ENCODE results near the gene GYPB. TPM values are rescaled to one million over a fixed set of nuclear protein-coding genes. Genes with fewer than 3 reads are reported as not detected.
A peak's percentile ranks its signal among the peaks of the same experiment; 100 is the strongest.
"Not testable (repeated sequence)": the region's sequence is repeated elsewhere in the genome, so short reads cannot be mapped to it uniquely, and the experiment has no call there.

The GYPB gene
- polyA plus RNA-seq, 6 donors from 2014 or later = not detected

DNA sequence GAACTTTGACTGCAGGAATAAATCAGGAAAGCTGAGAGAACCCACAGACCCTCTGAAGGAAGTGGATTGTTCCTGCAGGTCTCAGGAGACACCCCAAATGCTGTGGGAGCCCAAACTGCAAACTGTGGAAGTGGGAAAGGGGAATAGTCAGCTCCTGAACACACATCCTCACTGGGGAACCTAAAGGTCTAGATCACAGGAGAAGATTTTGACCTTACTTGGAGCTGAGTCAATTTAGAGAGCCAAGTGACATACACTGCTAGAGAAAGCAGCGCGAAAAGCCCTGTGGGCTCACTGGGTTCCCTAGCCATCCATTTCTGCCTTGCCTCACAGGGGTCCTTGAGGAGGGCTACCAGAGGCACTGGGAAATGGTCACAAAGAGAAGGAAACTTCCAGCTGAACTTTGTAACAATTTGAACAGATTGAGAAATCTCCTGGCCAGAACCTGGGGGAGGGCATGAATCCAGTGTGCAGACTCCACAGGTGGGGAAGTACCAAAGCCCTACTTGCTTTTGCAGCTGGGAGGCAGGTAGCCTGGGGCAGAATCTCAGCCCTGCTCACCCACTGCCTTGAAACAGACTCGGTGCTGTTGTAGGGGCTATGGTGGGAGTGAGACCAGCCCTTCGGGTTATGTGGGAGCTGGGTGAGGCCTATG is 5.3 kb upstream of the GYPB start:
- not testable (repeated sequence) for H3K4me3 Mint-ChIP-seq; H3K4me1 Mint-ChIP-seq; H3K27me3 Mint-ChIP-seq; H3K36me3 Mint-ChIP-seq; H3K27ac Mint-ChIP-seq; ATAC-seq (ENCODE audit: low read depth in 2 of 2); DNase-seq; H3K9me3 Mint-ChIP-seq

DNA sequence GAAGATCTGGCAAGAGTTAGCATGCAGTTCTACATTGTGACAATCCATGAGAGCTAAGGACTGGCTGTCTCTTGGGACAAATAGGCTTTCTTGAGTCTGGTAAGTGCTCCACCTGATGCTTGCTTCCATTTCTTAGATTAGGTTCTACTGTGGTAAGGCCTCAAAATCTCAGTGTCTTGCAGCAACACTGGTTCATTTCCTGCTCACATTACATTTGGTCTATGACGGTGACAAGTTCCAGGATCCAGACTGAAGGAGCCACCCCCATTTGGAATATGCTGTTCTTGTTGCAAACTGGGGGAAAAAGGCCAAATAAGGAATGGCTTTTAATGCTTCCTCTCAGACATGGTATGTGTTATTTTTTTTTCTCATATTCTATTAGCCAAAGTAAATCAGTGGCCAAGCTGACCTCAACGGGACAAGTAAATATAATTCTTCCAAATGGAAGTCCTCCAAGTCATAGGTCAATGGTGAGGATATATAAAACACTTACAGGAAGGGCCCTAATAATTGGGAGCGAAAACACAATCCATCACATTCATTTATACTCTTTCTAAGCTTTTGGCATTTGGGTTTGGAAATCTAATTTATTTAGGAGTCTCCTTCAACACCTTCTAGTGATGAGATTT is 3.7 kb upstream of the GYPB start:
- not testable (repeated sequence) for H3K4me3 Mint-ChIP-seq; ATAC-seq (ENCODE audit: low read depth in 2 of 2); H3K4me1 Mint-ChIP-seq; H3K27ac Mint-ChIP-seq; H3K9me3 Mint-ChIP-seq; H3K27me3 Mint-ChIP-seq; DNase-seq; H3K36me3 Mint-ChIP-seq

DNA sequence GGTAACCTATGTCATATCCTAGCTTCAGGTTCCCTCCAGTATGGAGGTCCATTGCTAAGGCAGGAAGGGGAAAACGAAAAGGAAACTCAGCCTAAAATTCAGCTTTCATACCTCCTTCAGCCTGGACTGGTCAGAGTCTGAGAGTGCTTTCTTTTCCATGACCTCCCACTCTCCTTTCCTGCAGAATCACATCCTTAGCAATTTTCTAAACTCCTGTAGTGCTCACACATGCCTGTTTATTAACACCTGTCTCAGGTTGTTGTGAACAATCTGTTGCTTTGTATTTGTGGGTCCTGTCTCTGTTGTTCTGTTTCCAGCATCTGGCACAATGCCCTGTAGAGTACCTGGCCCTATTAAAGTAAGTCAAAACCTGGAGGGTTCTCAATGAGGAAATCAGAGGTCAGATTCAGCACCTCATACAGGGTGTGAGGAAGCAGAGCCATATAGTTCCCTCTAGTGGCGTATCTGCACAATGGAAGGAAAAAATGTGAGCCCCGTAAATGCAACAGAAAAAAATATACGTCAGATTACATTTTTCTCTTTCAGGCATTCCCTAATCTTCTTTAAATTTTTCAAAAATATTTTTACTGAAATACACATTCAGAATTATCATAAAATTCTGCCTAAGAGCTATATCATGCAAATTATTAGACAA is 2.3 kb upstream of the GYPB start:
- H3K9me3 Mint-ChIP-seq, H3K27ac Mint-ChIP-seq, H3K4me1 Mint-ChIP-seq, H3K27me3 Mint-ChIP-seq, H3K4me3 Mint-ChIP-seq, H3K36me3 Mint-ChIP-seq: not testable (repeated sequence)
- DNase-seq = peak; percentile 8
- peak; percentile 28 to 77 for ATAC-seq (ENCODE audit: low read depth in 2 of 2)

DNA sequence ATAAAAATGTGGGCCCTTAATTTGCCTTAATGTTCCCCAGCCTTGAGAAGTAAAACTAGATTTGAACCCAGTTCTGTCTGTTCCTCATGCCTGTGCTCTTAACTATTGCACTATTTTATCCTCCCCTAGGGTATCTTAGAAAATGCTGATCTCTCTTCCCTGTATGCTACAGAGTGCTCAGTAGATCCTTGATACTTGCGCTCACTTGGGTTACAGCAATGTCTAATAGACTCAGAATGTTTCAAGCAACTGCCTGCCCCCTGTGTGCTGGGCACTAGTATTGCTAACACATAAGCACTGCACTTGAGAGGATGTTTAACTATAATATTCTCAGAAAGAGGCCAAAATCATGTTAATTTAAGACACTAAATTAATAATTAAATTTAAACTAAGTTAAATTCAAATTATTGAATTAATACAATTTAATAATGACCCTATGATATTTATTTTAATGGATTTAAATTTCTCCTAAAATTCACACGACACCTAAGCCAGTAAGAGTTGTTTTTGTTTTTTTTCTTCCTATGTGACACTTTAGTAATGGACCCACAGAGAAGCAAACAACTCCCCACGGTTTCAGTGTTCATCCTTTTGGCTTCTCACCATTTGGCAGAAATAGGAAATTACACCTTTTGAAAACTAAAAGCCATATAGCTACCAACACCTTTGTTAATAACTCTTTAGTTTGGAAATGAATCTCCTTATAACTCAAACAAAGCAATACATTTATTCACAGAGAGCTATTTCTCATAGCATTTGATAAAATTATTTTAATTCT is 768 bp downstream of the GYPB start:
- not testable (repeated sequence) for H3K9me3 Mint-ChIP-seq; H3K4me3 Mint-ChIP-seq; H3K4me1 Mint-ChIP-seq; ATAC-seq (ENCODE audit: low read depth in 2 of 2); H3K36me3 Mint-ChIP-seq; H3K27ac Mint-ChIP-seq; H3K27me3 Mint-ChIP-seq; DNase-seq

DNA sequence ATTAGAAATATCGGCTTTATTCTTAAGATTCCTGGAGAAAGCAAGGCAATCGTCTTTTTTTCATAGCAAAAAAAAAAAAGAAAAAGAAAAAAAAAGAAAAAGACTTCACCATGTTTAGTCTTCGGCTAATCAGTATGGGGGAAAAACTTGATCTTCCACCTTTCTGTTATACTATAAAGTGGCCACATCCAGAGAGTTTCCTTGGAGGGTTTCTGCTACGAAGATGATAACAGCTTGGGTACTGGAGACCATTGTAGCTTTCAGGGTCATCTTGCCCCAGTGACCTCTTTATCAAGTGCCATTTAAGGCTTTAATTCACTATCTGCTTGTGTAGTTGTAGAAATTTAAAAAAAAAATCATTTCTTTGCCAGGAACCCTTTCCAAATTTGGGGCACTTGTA is 1.9 kb downstream of the GYPB start:
- H3K4me3 Mint-ChIP-seq; ATAC-seq (ENCODE audit: low read depth in 2 of 2); H3K27ac Mint-ChIP-seq; H3K27me3 Mint-ChIP-seq; H3K4me1 Mint-ChIP-seq; H3K9me3 Mint-ChIP-seq; DNase-seq; H3K36me3 Mint-ChIP-seq: not testable (repeated sequence)

DNA sequence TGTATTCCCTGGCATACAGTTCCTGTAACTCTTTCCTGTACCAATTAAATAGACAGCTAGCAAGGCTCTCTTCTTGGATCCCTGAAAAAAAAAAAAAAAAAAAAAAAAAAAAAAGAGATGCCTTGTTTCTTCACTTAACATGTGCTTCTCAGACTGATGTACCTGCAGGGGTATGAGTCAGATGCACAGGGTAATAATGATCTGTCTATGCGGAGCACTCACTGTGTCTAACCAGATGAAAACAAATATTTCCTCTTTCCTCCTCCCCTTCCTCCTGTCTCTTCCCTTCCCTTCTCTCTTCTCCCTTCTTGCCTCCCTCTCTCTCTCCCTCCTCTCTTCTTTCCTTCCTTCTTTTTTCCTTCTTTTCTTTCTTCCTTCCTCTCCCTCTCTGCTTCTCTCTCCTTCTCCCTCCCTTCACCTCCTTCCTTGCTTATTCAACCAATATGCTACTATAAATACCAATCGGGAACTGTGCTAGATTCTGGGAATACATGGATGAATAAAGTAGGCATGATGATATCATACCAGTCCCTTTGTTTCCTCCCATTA is 3.0 kb downstream of the GYPB start:
- not testable (repeated sequence) for H3K27me3 Mint-ChIP-seq; H3K4me1 Mint-ChIP-seq; H3K4me3 Mint-ChIP-seq; DNase-seq; H3K36me3 Mint-ChIP-seq; ATAC-seq (ENCODE audit: low read depth in 2 of 2); H3K9me3 Mint-ChIP-seq; H3K27ac Mint-ChIP-seq

DNA sequence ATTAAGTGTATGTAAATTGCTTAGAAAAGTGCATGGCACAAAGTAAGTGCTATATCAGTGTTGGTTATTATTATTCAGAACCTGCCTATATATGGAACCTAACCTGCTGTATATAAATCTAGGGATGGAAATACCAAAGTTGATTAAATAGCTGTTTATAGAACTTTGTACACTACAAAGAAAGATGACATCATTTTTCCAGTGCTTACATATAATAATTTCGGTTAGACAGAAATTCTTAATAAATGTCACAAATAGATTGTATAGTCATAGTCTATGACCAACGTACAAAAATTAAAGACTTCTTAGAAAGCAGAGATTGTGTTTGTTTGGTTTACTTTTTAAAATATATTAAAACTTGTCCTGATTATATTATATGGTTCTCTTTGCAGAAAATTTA is 4.4 kb downstream of the GYPB start:
- Mint-ChIP-seq H3K4me3 (no peak overlapping the region), H3K27me3 (peaks cover 0 to 8% (median 0%) of the 10 kb centered on the region in 3 donors), H3K36me3 (no peaks in the 10 kb centered on the region)

DNA sequence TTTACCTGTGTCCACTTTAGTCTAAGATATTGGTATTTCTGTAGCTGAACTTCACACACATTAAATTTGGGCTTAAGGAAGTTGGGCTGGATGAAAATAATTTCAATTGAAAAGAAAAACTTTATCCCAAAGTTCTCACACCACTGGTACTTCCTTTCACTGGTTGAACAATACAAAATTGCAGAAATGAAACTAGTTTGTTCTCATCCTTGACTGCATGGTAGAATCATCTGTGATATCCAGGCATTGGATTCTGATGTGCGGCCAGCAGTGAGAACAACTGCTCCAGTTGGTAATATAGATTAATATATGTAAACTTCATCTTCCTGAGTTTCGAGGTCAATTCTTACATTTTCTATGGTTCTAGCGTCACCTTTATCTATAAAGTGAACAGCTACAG is 10.6 kb downstream of the GYPB start:
- not testable (repeated sequence) for H3K27me3 Mint-ChIP-seq, H3K27ac Mint-ChIP-seq, DNase-seq, H3K4me3 Mint-ChIP-seq, H3K9me3 Mint-ChIP-seq, H3K4me1 Mint-ChIP-seq, H3K36me3 Mint-ChIP-seq
- ATAC-seq (ENCODE audit: low read depth in 2 of 2) = peak; percentile 55 to 66

More for the DNA sequence above, 4.4 kb downstream of the GYPB start:
- no peak overlapping the region for H3K27ac Mint-ChIP-seq
- H3K9me3 Mint-ChIP-seq = peaks cover 0 to 2% (median 0%) of the 10 kb centered on the region in 7 donors
- DNase-seq (no peak), ATAC-seq (ENCODE audit: low read depth in 2 of 2) (no peak)
- no peaks in the 10 kb centered on the region for H3K4me1 Mint-ChIP-seq

DNA sequence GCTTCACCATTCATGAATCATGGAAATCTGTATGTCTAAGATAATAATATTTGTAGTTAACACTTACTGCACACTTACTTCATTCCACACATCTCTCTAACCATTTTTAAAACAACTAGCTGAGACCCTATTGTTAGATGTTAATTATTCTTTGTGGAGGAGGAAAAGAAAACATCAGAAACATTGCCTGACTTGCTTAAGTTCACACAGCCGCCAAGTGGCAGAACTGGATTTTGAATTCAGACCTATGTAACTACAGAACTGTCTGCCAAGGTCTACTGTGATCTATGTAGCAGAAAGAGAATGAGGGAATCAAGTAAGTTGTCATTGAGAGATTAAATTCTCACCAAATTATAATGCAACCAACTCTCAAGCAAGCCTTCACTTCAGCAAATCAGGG is 11.2 kb downstream of the GYPB start:
- not testable (repeated sequence) for H3K27ac Mint-ChIP-seq

DNA sequence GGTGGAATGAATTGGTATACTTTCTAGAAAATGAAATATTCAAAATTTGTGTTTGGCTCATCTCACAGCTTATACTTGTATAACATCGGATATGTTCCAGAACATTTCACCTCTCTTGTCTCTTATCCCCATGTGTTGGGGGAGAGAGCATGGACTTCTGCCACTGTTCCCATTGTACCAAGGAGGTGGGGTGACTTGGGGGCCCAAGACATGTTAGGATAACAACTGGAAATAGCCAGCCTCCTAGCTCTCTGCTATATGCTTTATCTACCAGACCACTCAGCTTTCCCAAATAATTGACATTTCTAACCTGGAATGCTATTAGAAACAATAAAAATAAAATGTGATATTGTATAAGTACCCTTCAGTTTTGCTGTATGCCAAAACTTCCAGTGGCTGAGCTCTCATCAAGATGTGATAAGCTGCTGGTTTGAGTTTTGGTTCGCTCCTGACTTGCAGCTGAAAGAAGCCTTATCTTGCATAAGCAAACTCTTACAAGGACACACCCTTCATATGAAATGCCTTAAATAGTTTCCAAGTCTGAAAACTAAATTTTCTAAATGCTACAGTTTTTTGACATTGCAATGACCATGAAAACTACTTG is 12.9 kb downstream of the GYPB start:
- H3K4me3 Mint-ChIP-seq; ATAC-seq (ENCODE audit: low read depth in 2 of 2); H3K27ac Mint-ChIP-seq; H3K4me1 Mint-ChIP-seq; H3K27me3 Mint-ChIP-seq; H3K9me3 Mint-ChIP-seq; H3K36me3 Mint-ChIP-seq; DNase-seq: not testable (repeated sequence)

More for the DNA sequence above, 11.2 kb downstream of the GYPB start:
- not testable (repeated sequence) for DNase-seq; H3K9me3 Mint-ChIP-seq; H3K4me1 Mint-ChIP-seq; H3K36me3 Mint-ChIP-seq; ATAC-seq (ENCODE audit: low read depth in 2 of 2); H3K4me3 Mint-ChIP-seq; H3K27me3 Mint-ChIP-seq

DNA sequence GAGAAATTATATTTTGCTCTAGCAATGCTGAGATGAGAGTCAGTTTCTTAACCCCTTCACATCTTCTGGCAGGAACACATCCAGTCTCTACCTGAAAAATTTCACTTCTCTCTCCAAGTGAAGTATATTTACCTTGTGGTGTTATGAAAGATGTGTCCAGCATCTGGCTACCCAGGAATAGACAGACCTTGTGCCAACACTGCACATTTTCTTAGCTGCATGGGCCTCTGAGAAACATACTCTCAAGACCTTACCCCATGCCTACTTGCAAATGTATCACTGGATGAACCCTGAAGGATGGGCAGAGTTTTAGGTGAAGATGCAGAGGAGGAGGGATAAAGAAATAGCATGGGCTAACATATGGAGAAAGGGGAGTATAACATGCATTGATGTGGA is 13.6 kb downstream of the GYPB start:
- not testable (repeated sequence) for DNase-seq; H3K4me3 Mint-ChIP-seq; H3K4me1 Mint-ChIP-seq; ATAC-seq (ENCODE audit: low read depth in 2 of 2); H3K9me3 Mint-ChIP-seq; H3K27me3 Mint-ChIP-seq; H3K27ac Mint-ChIP-seq; H3K36me3 Mint-ChIP-seq

DNA sequence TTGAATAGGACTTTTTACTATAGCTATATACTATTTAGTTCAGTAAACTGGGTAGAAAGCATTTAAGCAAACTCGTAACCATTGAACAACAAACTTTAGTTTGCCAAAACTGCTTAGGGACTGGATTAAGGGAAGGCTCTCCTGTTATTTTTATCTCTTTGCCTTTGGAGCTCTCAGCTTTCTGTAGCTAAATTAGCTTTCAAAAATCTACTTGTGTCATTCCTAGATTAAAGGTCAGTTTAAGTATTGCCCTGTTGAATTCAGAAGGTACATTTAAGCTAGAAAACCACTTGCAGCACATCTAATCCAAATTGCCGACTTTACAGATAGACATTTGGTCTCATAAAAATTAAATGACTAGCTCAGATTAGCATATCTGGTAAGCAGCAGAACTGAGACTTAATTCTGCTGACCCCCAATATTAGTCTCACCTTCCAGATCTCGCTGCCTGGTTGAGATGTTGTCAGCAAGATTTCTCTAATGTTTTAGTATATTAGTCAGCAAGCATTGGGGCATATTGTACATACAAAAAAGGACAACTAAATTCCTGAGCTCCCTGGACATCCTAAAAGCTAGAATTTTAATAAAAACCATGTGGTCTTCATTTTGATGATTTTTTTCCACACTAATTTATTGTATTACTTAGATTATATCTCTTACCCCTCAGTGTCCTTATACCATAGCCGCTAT is 14.2 kb downstream of the GYPB start:
- H3K4me1 Mint-ChIP-seq; H3K9me3 Mint-ChIP-seq; ATAC-seq (ENCODE audit: low read depth in 2 of 2); DNase-seq; H3K27me3 Mint-ChIP-seq; H3K27ac Mint-ChIP-seq; H3K36me3 Mint-ChIP-seq; H3K4me3 Mint-ChIP-seq: not testable (repeated sequence)

DNA sequence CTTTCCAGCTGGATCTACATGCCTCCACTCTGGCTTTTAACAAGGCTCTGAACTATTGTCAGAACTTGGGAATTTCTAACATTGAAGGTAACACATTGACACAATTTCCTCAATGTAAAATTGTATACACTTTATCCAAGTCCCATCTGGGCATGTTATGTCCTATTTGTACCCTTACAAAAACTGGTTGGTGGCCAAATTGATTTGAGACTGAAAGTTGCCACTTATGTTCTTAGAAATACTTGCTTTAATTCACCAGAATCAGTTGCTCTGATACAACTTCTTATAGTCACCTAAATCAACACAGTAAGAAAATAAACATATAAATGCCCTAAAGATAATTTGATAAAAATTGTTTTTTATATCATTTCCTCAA is 15.3 kb downstream of the GYPB start:
- H3K36me3 Mint-ChIP-seq; ATAC-seq (ENCODE audit: low read depth in 2 of 2); H3K4me1 Mint-ChIP-seq; DNase-seq; H3K9me3 Mint-ChIP-seq; H3K27ac Mint-ChIP-seq; H3K4me3 Mint-ChIP-seq; H3K27me3 Mint-ChIP-seq: not testable (repeated sequence)

Measured in naive B cell (primary cell).